ENCODE data around the gene DLX1.

DNA sequence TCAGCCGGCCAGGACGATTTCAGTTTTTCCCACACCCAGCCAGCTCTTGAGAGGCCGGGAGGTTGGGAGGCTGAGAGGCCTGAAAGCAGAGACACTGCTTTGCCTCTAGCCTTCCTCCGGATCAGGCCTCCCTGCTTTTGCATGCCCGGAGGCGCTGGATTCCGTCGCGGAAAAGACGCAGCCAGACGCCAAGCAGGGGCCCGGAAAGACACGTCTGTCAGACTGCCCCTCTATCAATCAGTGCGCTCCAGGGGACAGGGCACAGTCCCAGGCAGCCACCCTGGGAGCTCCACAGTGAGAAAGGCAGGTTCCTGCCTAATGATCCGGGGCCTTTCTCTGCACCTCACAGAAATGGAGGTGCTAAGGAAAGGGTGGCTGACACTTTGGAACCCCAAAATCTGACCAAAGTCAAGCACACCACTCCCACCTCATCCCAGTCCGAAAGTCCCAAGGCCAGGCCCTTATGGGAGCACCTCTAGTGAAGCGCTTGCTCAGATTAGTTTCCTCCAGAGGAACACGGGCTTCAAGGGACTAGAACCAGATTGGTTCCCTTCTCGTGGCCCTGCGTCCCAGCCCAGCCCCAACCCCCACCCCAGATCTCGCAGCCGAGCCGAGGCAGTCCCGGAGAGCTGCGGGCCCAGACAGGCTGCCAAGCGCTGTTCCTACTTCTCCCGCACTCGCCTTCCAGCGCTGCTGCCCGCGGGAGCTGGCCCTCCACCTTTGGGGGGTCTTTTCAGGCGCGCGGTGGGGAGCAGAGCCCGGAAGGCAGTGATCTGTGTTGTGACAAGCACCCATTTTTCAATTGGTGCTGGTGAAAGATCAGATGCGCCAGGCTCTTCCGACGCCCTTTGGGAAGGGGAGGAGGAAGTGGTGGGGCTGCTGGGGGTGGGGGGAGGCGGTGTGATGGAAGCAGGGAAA, 5.0 kb downstream of the DLX1 start:
- no peak for TF ChIP-seq POLR2A (IDR thresholded peaks at IDR 0.05)
- TF ChIP-seq, protein P1, sequence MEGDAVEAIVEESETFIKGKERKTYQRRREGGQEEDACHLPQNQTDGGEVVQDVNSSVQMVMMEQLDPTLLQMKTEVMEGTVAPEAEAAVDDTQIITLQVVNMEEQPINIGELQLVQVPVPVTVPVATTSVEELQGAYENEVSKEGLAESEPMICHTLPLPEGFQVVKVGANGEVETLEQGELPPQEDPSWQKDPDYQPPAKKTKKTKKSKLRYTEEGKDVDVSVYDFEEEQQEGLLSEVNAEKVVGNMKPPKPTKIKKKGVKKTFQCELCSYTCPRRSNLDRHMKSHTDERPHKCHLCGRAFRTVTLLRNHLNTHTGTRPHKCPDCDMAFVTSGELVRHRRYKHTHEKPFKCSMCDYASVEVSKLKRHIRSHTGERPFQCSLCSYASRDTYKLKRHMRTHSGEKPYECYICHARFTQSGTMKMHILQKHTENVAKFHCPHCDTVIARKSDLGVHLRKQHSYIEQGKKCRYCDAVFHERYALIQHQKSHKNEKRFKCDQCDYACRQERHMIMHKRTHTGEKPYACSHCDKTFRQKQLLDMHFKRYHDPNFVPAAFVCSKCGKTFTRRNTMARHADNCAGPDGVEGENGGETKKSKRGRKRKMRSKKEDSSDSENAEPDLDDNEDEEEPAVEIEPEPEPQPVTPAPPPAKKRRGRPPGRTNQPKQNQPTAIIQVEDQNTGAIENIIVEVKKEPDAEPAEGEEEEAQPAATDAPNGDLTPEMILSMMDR (IDR thresholded peaks at IDR 0.05): no peak

Data from Peyer's patch (tissue), 4 donors.